Breast epithelium (tissue), 4 donors: ENCODE results near the gene FAM20C. TPM values are rescaled to one million over a fixed set of nuclear protein-coding genes. Genes with fewer than 3 reads are reported as not detected.
A peak's percentile ranks its signal among the peaks of the same experiment; 100 is the strongest.

ENCODE experiments used
- DNase-seq, 2 donors: peaks; one replicate each; pipeline ENCODE4 v3.0.0-alpha.2; 2019; ENCODE audit warnings: low spot score in 2 of 2
- H3K27ac ChIP-seq, 2 donors: fragments of 200-600 bp; sonication (generic) in 1 of 2; one replicate each; pipeline ENCODE4 v1.5.1; 2016 to 2019; ENCODE audit warnings: mild to moderate bottlenecking in 1 of 2
- H3K27me3 ChIP-seq, 2 donors: fragments of 200-600 bp; sonication (generic) in 1 of 2; one replicate each; pipeline versions ENCODE4 v1.5.1 to v1.6.0; 2017 to 2019; ENCODE audit warnings: control low read depth in 1 of 2, mild to moderate bottlenecking in 1 of 2
- H3K36me3 ChIP-seq: fragments of 200-600 bp; one replicate; pipeline ENCODE4 v1.5.1; 2019
- H3K4me1 ChIP-seq, 2 donors: fragments of 200-600 bp; sonication (generic); one replicate each; pipeline ENCODE4 v1.5.1; 2016 to 2019; ENCODE audit warnings: control low read depth in 1 of 2
- H3K4me3 ChIP-seq, 3 donors: fragments of 200-600 bp; sonication (generic); 1 replicate in 2 of 3; 2 replicates in 1 of 3; pipeline ENCODE4 v1.5.1; 2016 to 2019; ENCODE audit warnings: mild to moderate bottlenecking in 3 of 3, moderate library complexity in 2 of 3
- H3K9me3 ChIP-seq, 2 donors: fragments of 200-600 bp; sonication (generic) in 1 of 2; one replicate each; pipeline ENCODE4 v1.5.1; 2016 to 2019; ENCODE audit warnings: control low read depth in 1 of 2
- POLR2A ChIP-seq: fragments of 450-650 bp; IDR thresholded peaks from one replicate; pipeline ENCODE4 v1.6.1; 2016; ENCODE audit warnings: antibody characterized with exemption, mild to moderate bottlenecking, moderate library complexity
- POLR2AphosphoS5 ChIP-seq, 3 donors: sonication (generic); formaldehyde crosslinking; IDR thresholded peaks; one replicate each; pipeline ENCODE4 v1.6.1; 2017; ENCODE audit warnings: antibody characterized with exemption in 3 of 3
- intact Hi-C: fragments of 100-400 bp; cut with DNase I; formaldehyde crosslinking; loops from one replicate; pipeline ENCODE4 v1.15.1; 2023; ENCODE audit warnings: low total_unique reads
- total RNA-seq, 3 donors: library from RNA; depleted of rRNA; stranded (reverse); fragments of >200 nt; gene quantifications; one replicate each; pipeline ENCODE4 v1.1.0, GENCODE V29; 2016
- TF ChIP-seq, protein P1 (sequence below), 3 donors: fragments of 450-650 bp; IDR thresholded peaks; one replicate each; pipeline ENCODE4 v1.5.1; 2016 to 2017; ENCODE audit warnings: antibody characterized with exemption in 3 of 3, mild to moderate bottlenecking in 3 of 3, moderate library complexity in 3 of 3

The FAM20C gene
- total RNA-seq = 10 to 100 TPM; 30.7 to 73.7 (median 71.0) TPM

DNA sequence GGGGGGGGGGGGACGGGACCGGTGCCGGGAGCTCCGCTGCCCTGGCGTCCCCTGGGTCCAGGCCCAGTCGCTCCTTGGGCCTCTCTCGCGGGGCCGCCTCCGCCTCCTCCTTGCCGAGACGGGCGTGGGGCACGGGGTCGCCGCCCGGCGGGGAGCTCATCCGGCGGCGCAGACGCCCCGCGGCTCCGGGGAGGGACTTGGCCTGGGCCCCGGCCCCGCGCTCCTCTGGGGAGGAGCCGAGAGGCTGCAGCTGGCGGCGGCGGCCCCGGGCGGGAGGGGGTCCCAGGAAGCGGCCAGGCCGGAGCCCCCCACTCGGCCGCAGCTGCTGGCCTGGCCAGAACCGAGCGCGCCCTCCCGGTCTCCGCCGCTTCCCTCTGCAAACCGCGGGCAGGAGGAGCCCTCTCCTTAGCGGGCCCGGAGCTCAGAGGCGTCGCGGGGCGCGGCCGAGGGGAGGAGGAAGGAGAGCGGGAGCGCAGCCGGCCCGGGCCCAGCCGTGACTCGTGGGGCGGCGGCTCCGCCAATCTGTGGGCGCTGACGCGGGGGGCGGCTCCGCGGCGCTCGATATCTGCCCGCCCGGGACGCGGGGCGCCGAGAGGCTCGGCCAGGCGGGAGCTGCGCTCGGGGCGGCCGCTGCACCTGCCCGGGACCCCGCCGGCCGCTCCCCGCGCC, at the start of gene FAM20C:
TSS of gene FAM20C (plus strand) at position 591 of the 669 bp plus-strand sequence. CDS start 629 bp downstream, outside the sequence.
- peak; percentile 74 to 76 for DNase-seq
- Histone ChIP-seq H3K9me3 (no peaks in the 10 kb centered on the region), H3K27me3 (no peaks in the 10 kb centered on the region), H3K36me3 (no peaks in the 10 kb centered on the region), H3K27ac (peak within 1 kb of the TSS; percentile 78 to 81), H3K4me3 (peak within 1 kb of the TSS; percentile 52 to 97 (median 75)), H3K4me1 (peaks cover 4 to 7% of the 10 kb centered on the region in 2 donors)
- TF ChIP-seq, protein P1, sequence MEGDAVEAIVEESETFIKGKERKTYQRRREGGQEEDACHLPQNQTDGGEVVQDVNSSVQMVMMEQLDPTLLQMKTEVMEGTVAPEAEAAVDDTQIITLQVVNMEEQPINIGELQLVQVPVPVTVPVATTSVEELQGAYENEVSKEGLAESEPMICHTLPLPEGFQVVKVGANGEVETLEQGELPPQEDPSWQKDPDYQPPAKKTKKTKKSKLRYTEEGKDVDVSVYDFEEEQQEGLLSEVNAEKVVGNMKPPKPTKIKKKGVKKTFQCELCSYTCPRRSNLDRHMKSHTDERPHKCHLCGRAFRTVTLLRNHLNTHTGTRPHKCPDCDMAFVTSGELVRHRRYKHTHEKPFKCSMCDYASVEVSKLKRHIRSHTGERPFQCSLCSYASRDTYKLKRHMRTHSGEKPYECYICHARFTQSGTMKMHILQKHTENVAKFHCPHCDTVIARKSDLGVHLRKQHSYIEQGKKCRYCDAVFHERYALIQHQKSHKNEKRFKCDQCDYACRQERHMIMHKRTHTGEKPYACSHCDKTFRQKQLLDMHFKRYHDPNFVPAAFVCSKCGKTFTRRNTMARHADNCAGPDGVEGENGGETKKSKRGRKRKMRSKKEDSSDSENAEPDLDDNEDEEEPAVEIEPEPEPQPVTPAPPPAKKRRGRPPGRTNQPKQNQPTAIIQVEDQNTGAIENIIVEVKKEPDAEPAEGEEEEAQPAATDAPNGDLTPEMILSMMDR (IDR thresholded peaks at IDR 0.05) = no peak
- peak; percentile 27 for TF ChIP-seq POLR2A
- peak in 2 of 3 donors; percentile 37 to 40 for TF ChIP-seq POLR2AphosphoS5 (IDR thresholded peaks at IDR 0.05)
- intact Hi-C loops = no loop called here

DNA sequence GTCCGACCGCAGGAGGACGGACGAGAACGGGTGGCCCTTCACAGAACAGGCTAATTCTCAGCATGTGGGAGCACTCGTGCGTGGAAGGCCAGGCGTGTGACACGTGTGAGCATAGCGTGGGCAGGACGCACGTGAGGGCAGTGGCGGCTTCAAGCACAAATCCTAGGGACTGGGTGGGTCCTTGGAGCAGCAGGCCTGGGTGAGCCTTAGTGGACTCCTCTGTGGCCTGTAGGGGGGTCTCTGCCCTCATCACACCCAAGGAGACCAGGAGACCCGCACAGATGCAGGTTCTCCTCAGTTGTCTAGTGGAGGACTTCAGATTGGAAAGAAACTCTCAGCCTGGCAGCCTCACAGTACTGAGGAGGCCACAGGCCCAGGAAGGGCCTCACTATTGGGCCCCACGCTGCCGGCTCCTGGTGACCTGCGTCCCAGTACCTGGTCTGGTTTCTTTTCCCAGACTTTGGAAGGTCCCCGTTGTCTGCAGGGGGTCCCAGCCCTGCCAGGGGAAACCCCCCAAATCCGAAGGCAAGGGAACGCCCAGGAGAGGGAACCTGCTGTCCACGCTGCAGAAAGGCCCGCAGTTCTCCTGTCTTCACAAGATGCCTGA, 49.1 kb upstream of the FAM20C start:
- no peak for TF ChIP-seq POLR2AphosphoS5 (IDR thresholded peaks at IDR 0.05)
- TF ChIP-seq POLR2A = no peak
- TF ChIP-seq, protein P1 (IDR thresholded peaks at IDR 0.05) = no peak
- no peaks in the 10 kb centered on the region for H3K4me1 ChIP-seq
- intact Hi-C loops = no loop called here
- H3K36me3 ChIP-seq = no peaks in the 10 kb centered on the region
- H3K9me3 ChIP-seq = no peaks in the 10 kb centered on the region
- no peak overlapping the region for H3K27ac ChIP-seq
- no peaks in the 10 kb centered on the region for H3K27me3 ChIP-seq
- H3K4me3 ChIP-seq = no peak overlapping the region
- peak in 1 of 2 donors; percentile 15 for DNase-seq

DNA sequence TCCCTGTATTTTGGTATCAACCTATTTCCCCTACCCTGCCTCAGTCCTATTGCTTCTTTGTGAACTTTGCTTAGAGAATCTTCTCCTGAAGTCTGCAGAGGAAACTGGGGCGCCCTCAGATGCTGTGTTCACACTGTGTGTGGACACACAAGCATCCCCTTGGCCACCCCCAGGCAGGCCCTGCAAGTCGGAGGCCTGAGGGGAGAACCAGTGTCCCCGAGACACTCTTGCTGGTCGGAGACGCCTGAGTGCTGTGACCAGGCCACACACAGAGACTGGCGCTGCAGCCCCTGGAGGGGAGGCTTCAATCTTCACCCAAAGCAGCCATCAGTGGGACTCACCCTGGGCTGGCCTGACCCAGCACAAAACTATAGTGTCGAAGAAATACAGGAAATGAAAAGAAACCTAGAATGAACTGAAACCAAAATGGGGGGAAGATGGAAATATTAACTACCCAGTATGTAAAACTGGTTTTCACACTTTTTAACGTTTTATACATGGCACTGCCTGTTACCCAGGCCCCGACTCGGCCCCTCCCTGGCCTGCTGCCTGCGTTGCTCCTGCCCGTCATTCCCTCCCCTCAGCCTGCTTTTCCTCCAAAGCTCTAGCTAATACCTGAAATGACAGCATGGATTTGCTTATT, 48.4 kb upstream of the FAM20C start:
- Histone ChIP-seq H3K27me3 (no peaks in the 10 kb centered on the region), H3K36me3 (no peaks in the 10 kb centered on the region), H3K27ac (no peak overlapping the region), H3K4me1 (no peaks in the 10 kb centered on the region), H3K4me3 (no peak overlapping the region), H3K9me3 (no peaks in the 10 kb centered on the region)
- DNase-seq = peak in 1 of 2 donors; percentile 20
- intact Hi-C loops = no loop called here
- TF ChIP-seq POLR2AphosphoS5 (IDR thresholded peaks at IDR 0.05) (no peak), POLR2A (no peak)
- TF ChIP-seq, protein P1 (IDR thresholded peaks at IDR 0.05) = no peak

DNA sequence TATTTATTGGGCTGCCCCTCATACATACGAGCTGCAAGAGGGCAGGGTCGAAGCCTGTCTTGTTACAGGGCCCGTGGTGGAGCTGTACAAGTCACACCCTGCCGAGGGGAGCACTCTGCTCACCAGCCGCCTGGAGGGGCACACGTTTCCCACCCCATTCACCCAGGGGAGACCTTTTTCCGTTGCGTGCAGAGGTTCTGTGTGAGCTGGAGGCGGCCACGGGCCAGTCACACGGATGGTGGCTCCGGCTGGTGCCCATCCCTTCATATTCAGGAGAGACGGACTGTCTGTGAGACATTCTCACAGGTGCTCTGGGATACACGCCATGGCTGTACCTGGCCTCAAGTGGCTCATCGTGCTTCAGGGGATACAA, 47.9 kb upstream of the FAM20C start:
- TF ChIP-seq POLR2A (no peak), POLR2AphosphoS5 (IDR thresholded peaks at IDR 0.05) (no peak)
- TF ChIP-seq, protein P1 (IDR thresholded peaks at IDR 0.05) = no peak
- Histone ChIP-seq H3K27me3 (no peaks in the 10 kb centered on the region), H3K4me3 (no peak overlapping the region), H3K4me1 (no peaks in the 10 kb centered on the region), H3K9me3 (no peaks in the 10 kb centered on the region), H3K36me3 (no peaks in the 10 kb centered on the region), H3K27ac (no peak overlapping the region)
- peak in 1 of 2 donors; percentile 14 for DNase-seq
- intact Hi-C loops = no loop called here

DNA sequence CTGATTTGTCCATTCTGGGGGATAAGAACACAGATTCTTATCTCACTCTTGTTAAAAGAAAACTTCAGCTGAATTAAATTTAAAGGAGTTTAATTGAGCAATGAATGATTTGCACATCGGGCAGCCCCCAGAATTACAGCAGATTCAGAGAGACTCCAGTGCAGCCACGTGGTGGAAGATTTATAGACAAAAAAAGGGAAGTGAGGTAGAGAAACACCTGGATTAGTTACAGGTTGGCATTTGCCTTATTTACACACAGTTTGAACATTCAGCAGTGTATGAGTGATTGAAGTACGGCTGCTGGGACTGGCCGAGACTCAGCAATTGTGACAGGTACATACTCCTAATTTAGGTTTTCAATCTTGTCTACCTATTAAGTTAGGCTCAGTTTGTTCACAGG, 46.5 kb upstream of the FAM20C start:
- H3K27me3 ChIP-seq = no peaks in the 10 kb centered on the region
- H3K4me1 ChIP-seq = no peaks in the 10 kb centered on the region
- H3K27ac ChIP-seq = no peak overlapping the region

More for the DNA sequence above, 46.5 kb upstream of the FAM20C start:
- intact Hi-C loops = no loop called here
- no peak for TF ChIP-seq POLR2AphosphoS5 (IDR thresholded peaks at IDR 0.05)
- TF ChIP-seq, protein P1 (IDR thresholded peaks at IDR 0.05) = no peak
- no peak for TF ChIP-seq POLR2A
- Histone ChIP-seq H3K9me3 (no peaks in the 10 kb centered on the region), H3K36me3 (no peaks in the 10 kb centered on the region), H3K4me3 (no peak overlapping the region)
- DNase-seq = no peak
